Measurements from ENCODE around the gene TENT4A. TPM values are rescaled to one million over a fixed set of nuclear protein-coding genes. Genes with fewer than 3 reads are reported as not detected.

Gene TENT4A
- total RNA-seq, 2 donors from 2014 or later: 20.8 to 24.3 TPM

DNA sequence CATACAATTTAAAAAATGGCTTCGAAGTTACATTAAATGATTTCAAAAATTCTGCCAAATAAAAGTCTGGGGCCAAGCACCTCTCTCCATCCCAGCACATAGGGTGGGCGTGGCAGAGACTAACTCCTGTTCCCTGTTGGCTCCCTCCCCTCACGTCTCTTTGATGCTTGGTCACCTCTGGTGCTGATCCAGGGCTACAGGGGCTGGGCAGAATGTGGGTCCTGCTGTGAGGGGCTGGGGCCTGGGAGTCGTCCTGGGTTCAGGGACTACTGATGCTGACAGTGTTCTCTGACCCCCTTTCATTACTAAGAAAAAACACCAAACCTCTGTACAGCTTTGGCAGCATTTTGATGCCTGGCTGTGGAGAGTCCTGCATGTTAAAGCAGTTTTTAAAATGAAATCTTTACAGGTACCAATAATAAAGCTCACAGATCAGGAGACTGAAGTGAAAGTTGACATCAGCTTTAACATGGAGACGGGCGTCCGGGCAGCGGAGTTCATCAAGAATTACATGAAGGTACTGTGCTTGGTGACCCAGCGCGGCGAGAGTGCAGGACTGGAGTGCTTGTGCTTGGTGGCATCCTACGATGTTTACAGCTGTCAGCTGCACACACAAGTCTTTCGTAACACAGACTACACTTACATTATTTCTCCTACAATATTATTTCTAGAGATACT is 29.0 kb downstream of the TENT4A start:
- DNase-seq (ENCODE audit: low spot score): peak; percentile 68
- intact Hi-C loops (cut with DNase I): loop anchor here (10.0 kb wide), 3 partner anchors 107 to 1247 kb away; partner anchors contain the start of genes NSUN2 (in 1 of the 2) and SRD5A1 (in 1 of the 2)

DNA sequence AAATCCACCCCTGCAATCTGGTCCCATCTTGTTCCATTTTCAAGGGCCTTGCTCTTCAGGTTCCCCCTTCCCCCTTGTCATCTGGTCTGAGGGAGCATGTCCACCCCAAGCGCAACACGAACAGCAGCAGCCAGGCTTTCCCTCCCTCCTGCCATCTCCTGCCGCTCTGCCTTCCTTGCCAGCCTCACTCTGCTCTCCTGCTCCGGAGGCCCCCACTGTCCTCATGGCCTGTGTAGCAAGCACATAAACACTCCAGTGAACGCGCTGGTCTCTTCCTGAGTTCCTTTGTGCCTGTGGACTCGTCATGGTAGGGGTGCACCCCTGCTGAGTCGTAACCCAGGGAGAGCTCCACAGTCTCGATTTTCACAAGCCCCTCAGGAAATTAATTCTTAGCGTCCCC is 29.9 kb downstream of the TENT4A start:
- intact Hi-C loops (cut with DNase I): loop anchor here (10.0 kb wide), 3 partner anchors 108 to 1248 kb away; partner anchors contain the start of genes NSUN2 (in 1 of the 2) and SRD5A1 (in 1 of the 2)
- peak; percentile 71 for DNase-seq (ENCODE audit: low spot score)

DNA sequence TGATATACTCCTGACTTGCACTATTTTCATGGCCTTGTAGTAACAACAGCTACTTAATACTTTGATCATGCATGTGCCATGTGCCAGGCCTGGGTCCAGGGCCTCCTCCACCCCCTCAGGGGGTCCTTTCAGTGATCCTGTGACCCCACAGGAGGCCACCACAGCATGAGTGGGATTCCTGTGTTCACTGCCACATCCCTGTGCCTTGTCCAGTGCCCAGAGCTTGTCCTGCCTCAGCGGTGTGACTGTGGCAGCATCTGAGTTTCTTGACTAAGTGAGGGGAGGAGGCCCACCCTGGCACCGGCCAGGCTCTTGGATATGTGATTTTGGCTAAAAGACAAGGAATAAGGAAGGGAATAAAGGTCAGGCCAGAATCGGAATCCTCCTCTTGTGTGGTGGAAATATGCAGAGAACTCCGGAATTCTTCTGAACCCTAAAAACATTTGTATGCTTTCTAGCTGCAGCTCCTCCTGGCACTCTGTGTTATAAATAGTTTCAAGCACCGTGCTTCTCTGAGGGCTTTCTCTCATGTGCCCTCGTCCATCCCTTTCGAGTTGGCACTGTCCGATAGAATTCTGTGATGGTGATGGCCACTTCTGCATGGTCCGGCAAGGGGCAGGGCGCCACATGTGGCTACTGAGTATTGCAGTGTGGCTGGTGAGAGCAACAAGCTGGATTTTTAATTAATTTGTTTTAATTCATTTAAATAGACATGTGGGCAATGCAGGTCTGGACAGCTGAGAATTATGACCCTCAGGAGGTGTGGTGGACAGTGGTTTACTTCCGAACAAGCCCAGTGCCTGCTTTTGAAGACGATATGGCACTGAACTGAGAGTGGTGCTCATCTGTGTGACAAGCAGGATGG is 31.8 kb downstream of the TENT4A start:
- DNase-seq (ENCODE audit: low spot score): peak; percentile 68
- intact Hi-C loops (cut with DNase I): loop anchor here (10.0 kb wide), 3 partner anchors 110 to 1250 kb away; partner anchors contain the start of genes NSUN2 (in 1 of the 2) and SRD5A1 (in 1 of the 2)

DNA sequence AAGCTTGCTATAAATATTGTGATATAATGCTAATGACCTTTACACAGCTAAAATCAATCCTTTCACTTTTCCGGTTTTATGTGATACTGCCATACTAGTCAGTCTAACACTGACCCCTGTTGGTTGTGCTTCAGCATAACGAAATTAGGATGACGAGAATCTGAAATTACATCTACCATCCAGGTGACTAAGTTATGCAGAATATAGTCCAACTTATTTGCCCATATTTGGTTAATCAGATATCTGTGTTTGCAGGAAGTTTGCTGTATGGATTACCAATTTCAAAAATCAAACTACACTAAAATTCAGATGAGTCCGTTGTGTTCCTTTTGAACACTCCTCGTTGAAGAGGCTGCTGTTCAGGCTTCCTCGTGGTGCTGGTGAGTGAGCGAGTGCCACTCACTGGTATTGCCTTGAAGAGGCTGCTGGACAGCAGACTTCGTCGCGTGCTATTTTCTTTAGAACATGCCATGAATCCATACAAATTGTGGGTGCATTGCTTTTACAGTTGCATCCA is 32.5 kb downstream of the TENT4A start:
- no peak for DNase-seq (ENCODE audit: low spot score)
- intact Hi-C loops (cut with DNase I): loop anchor here (10.0 kb wide), 3 partner anchors 111 to 1251 kb away; partner anchors contain the start of genes NSUN2 (in 1 of the 2) and SRD5A1 (in 1 of the 2)

- DNase-seq (ENCODE audit: low spot score): peak; percentile 41
- intact Hi-C loops (cut with DNase I): loop anchor here (10.0 kb wide), 3 partner anchors 111 to 1251 kb away; partner anchors contain the start of genes NSUN2 (in 1 of the 2) and SRD5A1 (in 1 of the 2)
Measured at GRCh38 chr5:6746244-6746643, 33.0 kb downstream of the TENT4A start.

DNA sequence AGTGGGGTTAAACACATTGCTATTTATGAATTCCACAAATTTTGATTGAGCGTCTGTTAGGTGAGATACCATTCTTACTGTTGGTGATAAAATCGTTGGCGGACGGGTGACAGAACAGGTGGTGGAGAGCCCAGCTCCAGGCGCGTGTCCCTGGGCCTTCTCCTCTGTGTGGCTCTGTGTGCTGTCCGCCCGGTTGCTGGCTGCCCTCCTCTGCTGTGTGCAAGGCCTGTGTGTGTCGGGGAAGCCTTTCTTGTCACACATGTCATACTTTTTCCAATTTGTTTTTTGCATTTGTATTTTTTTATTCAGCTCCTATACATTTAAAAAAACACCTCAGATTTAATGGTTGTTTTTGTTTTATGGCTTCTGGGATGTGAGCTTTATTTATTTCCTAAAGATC is 33.9 kb downstream of the TENT4A start:
- no peak for DNase-seq (ENCODE audit: low spot score)
- intact Hi-C loops (cut with DNase I): loop anchor here (10.0 kb wide), 3 partner anchors 112 to 1252 kb away; partner anchors contain the start of genes NSUN2 (in 1 of the 2) and SRD5A1 (in 1 of the 2)

DNA sequence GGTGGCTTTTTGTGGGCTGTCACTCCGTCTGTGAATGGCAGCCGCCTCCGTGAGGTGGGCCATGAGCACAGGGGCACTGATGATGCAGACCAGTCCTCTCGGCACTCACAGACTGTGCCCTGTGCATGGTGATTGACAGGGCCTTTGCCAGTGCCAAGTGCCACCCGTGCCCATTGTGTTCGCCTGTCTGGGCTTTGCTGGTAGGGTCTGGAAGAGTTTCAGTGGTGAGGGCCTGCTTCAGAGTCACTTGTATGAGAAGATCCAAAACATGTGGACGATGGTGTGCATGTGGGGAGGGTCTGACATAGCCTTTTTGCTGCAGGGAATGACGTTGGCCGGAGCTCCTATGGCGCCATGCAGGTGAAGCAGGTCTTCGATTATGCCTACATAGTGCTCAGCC is 34.9 kb downstream of the TENT4A start:
- intact Hi-C loops (cut with DNase I): loop anchor here (10.0 kb wide), 3 partner anchors 113 to 1253 kb away; partner anchors contain the start of genes NSUN2 (in 1 of the 2) and SRD5A1 (in 1 of the 2)
- DNase-seq (ENCODE audit: low spot score): peak; percentile 49

- peak; percentile 58 for DNase-seq (ENCODE audit: low spot score)
- intact Hi-C loops (cut with DNase I): loop anchor here (10.0 kb wide), 3 partner anchors 114 to 1254 kb away; partner anchors contain the start of genes NSUN2 (in 1 of the 2) and SRD5A1 (in 1 of the 2)
Measured at GRCh38 chr5:6749026-6749716, 35.9 kb downstream of the TENT4A start.

DNA sequence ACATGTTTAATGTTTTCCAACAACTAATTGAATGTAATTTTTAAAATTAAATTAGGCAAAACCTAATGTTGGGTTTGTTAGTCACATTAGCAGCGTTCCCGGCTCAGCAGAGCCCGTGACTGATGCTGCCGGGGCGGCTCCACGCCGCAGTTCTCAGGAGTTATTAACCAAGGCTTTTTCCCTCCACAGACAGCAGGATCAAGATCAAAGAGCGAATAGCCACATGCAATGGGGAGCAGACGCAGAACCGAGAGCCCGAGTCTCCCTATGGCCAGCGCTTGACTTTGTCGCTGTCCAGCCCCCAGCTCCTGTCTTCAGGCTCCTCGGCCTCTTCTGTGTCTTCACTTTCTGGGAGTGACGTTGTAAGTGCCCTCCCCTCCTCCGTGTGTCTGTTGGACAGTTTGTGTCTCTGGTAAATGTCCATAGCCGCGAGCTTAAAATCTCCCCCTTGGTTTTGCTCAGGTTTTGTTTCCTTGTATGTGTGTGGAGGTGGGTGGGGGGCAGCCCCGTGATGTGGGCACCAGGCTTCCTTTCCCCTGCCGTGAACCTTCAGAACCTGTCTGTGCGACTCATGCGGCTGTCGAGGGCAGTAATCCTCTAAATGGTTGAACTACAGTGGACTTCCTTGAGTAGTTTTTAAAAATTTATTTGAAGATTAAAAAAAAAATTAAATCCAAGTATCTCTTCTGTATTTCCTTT is 37.1 kb downstream of the TENT4A start:
- intact Hi-C loops (cut with DNase I): no loop called here
- DNase-seq (ENCODE audit: low spot score): peak; percentile 46

GRCh38 chr5:6750951-6751685 is 37.9 kb downstream of the TENT4A start:
- intact Hi-C loops (cut with DNase I): no loop called here
- DNase-seq (ENCODE audit: low spot score): peak; percentile 69

DNA sequence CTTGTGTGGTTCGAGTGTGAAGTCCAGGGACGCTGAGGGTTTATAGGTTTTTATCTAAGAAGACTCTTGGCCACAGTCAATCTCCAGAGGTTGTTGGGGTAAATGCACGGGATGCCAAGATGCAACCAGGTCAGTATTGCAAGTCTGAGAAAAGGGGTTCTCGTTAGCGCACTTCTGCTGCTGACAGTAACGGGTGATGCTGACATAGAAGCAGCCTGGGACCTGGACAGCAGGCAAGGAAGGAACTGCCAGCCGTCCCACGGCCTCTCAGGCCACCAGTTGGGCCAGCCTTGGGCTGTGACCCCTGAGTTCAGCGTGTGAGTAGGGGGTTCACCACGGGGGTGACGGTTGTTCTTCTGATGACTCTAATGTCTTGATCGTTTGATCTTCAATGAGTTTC is 39.0 kb downstream of the TENT4A start:
- peak; percentile 53 for DNase-seq (ENCODE audit: low spot score)
- intact Hi-C loops (cut with DNase I): no loop called here

- intact Hi-C loops (cut with DNase I): no loop called here
Measured at GRCh38 chr5:6752782-6753181, 39.5 kb downstream of the TENT4A start.

DNA sequence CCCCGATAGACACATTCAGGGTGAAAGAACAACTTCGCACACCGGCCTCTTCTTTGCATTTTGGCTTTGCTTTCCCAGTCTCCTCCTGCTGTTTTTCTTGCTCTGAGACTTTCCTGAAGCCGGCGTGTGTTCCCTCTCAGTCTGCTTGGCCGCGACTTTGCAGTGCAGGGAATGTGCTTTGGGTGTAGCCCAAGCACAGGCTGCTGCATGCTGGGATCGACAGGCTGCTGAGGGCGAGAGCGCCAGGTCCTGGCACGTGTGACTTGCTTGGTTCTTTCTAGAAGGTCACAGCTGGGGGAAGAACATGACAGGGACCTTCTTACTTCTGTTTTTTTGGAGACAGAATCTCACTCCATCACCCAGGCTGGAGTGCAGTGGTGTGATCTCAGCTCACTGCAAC is 40.6 kb downstream of the TENT4A start:
- DNase-seq (ENCODE audit: low spot score): peak; percentile 78
- intact Hi-C loops (cut with DNase I): no loop called here

More at GRCh38 chr5:6752782-6753181, 39.5 kb downstream of the TENT4A start:
- DNase-seq (ENCODE audit: low spot score): peak; percentile 50

DNA sequence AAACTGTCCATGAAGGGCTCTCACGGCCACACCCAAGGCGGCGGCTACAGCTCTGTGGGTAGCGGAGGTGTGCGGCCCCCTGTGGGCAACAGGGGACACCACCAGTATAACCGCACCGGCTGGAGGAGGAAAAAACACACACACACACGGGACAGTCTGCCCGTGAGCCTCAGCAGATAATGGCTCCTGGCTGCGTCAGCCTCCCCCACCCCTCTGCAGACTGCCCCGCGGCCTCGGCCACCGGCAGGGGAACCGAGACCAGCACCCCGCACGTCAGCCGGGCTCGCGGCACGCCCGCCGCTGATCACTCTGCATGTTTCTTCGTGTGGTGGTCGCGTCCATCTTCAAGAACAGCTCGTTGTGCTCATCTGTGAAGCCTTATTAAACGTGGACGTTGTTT is 41.5 kb downstream of the TENT4A start:
- intact Hi-C loops (cut with DNase I): no loop called here

GRCh38 chr5:6755519-6755918 is 42.3 kb downstream of the TENT4A start:
- intact Hi-C loops (cut with DNase I): no loop called here
- no peak for DNase-seq (ENCODE audit: low spot score)

More for the DNA sequence above, 41.5 kb downstream of the TENT4A start:
- DNase-seq (ENCODE audit: low spot score): peak; percentile 76

- peak; percentile 66 for DNase-seq (ENCODE audit: low spot score)
- intact Hi-C loops (cut with DNase I): no loop called here
Measured at GRCh38 chr5:6755941-6756340, 42.7 kb downstream of the TENT4A start.

GRCh38 chr5:6757414-6757969 is 44.3 kb downstream of the TENT4A start:
- intact Hi-C loops (cut with DNase I): no loop called here
- no peak for DNase-seq (ENCODE audit: low spot score)
